ENCODE measurements around the gene ZNF207. TPM values are rescaled to one million over a fixed set of nuclear protein-coding genes. Genes with fewer than 3 reads are reported as not detected.

The ZNF207 gene
- total and polyA plus RNA-seq, 2 experiments from 2014 or later = 171 to 240 TPM

- ATAC-seq (no peak), DNase-seq (ENCODE audit: low spot score) (no peak)
- Histone ChIP-seq H3K4me3 (no peak overlapping the region), H3K36me3 (ENCODE audit: insufficient read depth) (no peaks in the 10 kb centered on the region), H3K27ac (ENCODE audit: low read depth) (no peak overlapping the region), H3K79me2 (replicated peaks; ENCODE audit: insufficient read depth) (no peaks in the 10 kb centered on the region), H3K9me2 (ENCODE audit: insufficient read depth) (no peaks in the 10 kb centered on the region), H2AFZ (no peak overlapping the region), H4K20me1 (replicated peaks; ENCODE audit: insufficient read depth) (no peaks in the 10 kb centered on the region), H3K4me2 (no peak overlapping the region), H3F3A (replicated peaks; ENCODE audit: low read depth) (0 out of 2 replicates have a peak, but pooled peaks cover 2% of the 10 kb centered on the region), H3K27me3 (ENCODE audit: insufficient read depth) (no peaks in the 10 kb centered on the region), H3K4me1 (ENCODE audit: insufficient read depth) (peaks cover 5% of the 10 kb centered on the region)
- H3K27me3 Mint-ChIP-seq (ENCODE audit: insufficient read depth, low read depth, poor library complexity) = peaks cover 15% of the 10 kb centered on the region
- peaks cover 12% of the 10 kb centered on the region for H3K4me1 Mint-ChIP-seq
- TF ChIP-seq ZNF331 (CRISPR knock-in tag; IDR thresholded peaks at IDR 0.05; ENCODE audit: low read depth) (no peak), ETS1 (IDR thresholded peaks at IDR 0.05) (no peak), ZNF114 (CRISPR knock-in tag; IDR thresholded peaks at IDR 0.05) (no peak), CTCF (conservative IDR thresholded peaks at IDR 0.05; ENCODE audit: low read depth in 2 of 2) (no peak), STAT1 (IDR thresholded peaks at IDR 0.05; ENCODE audit: unreplicated experiment) (no peak), EZH2phosphoT487 (IDR thresholded peaks at IDR 0.05; ENCODE audit: unreplicated experiment) (no peak), REST (IDR thresholded peaks at IDR 0.05; ENCODE audit: unreplicated experiment) (no peak), POLR2AphosphoS5 (IDR thresholded peaks at IDR 0.05; ENCODE audit: low read depth) (no peak), EZH2 (IDR thresholded peaks at IDR 0.05; ENCODE audit: low read depth, unreplicated experiment) (no peak), ZNF462 (CRISPR knock-in tag; IDR thresholded peaks at IDR 0.05) (no peak), CREB1 (CRISPR knock-in tag; IDR thresholded peaks at IDR 0.05; ENCODE audit: low read depth) (no peak), JUNB (IDR thresholded peaks at IDR 0.05; ENCODE audit: unreplicated experiment) (no peak), NANOG (IDR thresholded peaks at IDR 0.05; ENCODE audit: borderline replicate concordance) (no peak)
- H3K27ac Mint-ChIP-seq = no peak overlapping the region
- H3K9me3 Mint-ChIP-seq = peaks cover 3% of the 10 kb centered on the region; the same call in 1 of the 3 replicates
- H3K36me3 Mint-ChIP-seq (ENCODE audit: low read depth) = 0 out of 3 replicates have a peak, but pooled peaks cover 2% of the 10 kb centered on the region
- H3K4me3 Mint-ChIP-seq = no peak overlapping the region
Measured at GRCh38 chr17:32317353-32317752, 32.6 kb upstream of the ZNF207 start.

All from GM23338 (cell line).